Astrocyte of the spinal cord (primary cell): ENCODE data around the gene FRRS1.
"Not testable (repeated sequence)": the region's sequence is repeated elsewhere in the genome, so short reads cannot be mapped to it uniquely, and the experiment has no call there.

Source experiments
- DNase-seq: peaks from one replicate; pipeline ENCODE4 v3.0.0; 2011; ENCODE audit warnings: low read depth, low spot score
- H3K4me3 ChIP-seq: 2 replicates; pipeline ENCODE4 v1.5.1; 2011; ENCODE audit warnings: low read depth, mild to moderate bottlenecking, low read length, moderate library complexity
- in situ Hi-C: cut with HindIII; loops from 2 replicates; pipeline ENCODE4 v1.10.0; 2017; ENCODE audit warnings: low sequenced_read_pairs
- TF ChIP-seq, protein P1 (sequence below): IDR thresholded peaks from 2 replicates; pipeline ENCODE4 v1.5.1; 2012; ENCODE audit warnings: low read depth, mild to moderate bottlenecking, low read length, inconsistent platforms

Gene FRRS1

GRCh38 chr1:99801584-99801983 lies 35.1 kb upstream of the FRRS1 start:
- in situ Hi-C loops, result no loop called here
- no peak overlapping the region for H3K4me3 ChIP-seq
- TF ChIP-seq, protein P1, sequence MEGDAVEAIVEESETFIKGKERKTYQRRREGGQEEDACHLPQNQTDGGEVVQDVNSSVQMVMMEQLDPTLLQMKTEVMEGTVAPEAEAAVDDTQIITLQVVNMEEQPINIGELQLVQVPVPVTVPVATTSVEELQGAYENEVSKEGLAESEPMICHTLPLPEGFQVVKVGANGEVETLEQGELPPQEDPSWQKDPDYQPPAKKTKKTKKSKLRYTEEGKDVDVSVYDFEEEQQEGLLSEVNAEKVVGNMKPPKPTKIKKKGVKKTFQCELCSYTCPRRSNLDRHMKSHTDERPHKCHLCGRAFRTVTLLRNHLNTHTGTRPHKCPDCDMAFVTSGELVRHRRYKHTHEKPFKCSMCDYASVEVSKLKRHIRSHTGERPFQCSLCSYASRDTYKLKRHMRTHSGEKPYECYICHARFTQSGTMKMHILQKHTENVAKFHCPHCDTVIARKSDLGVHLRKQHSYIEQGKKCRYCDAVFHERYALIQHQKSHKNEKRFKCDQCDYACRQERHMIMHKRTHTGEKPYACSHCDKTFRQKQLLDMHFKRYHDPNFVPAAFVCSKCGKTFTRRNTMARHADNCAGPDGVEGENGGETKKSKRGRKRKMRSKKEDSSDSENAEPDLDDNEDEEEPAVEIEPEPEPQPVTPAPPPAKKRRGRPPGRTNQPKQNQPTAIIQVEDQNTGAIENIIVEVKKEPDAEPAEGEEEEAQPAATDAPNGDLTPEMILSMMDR, result no peak
- DNase-seq, result no peak

DNA sequence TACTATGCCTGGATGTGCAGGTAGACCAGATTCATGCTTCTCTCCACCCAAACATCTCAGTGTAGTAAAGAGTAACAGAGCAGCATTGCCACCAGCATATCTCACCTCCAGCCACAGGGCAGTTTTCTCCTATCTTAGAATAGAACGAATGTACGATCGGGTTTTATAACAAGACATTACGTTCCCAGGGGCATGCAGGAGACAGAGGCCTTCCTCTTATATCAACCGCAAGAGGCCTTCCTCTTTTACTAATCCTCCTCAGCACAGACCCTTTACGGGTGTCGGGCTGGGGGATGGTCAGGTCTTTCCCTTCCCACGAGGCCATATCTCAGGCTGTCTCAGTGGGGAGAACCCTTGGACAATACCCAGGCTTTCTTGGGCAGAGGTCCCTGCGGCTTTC lies 27.4 kb upstream of the FRRS1 start:
- DNase-seq, H3K4me3 ChIP-seq, in situ Hi-C loops: not testable (repeated sequence)

DNA sequence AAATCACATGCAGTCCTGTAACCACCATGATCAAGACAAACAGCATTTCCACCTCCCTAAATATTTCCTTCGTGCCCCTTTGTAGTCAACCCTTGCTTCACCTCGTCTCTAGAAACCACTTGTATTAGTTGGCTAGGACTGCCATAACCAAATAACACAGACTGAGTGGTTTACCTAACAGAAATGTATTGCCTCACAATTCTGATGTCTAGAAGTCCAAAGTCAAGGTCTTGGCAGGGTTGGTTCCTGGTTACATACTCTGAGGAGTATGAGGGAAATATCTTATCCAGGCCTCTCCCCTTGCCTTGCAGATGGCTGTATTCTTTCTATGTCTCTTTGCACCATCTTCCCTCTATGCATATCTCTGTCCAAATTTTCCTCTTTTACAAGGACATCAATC lies 23.3 kb upstream of the FRRS1 start:
- TF ChIP-seq, protein P1, result no peak
- in situ Hi-C loops, result no loop called here

GRCh38 chr1:99788896-99789295 lies 22.5 kb upstream of the FRRS1 start:
- TF ChIP-seq, protein P1, result no peak
- DNase-seq, result no peak
- no peak overlapping the region for H3K4me3 ChIP-seq
- in situ Hi-C loops, result no loop called here

More for the DNA sequence above, 23.3 kb upstream of the FRRS1 start:
- DNase-seq, result no peak
- no peak overlapping the region for H3K4me3 ChIP-seq

GRCh38 chr1:99786751-99787501 lies 20.5 kb upstream of the FRRS1 start:
- DNase-seq, result no peak
- TF ChIP-seq, protein P1, result no peak
- in situ Hi-C loops, result no loop called here
- H3K4me3 ChIP-seq, result no peak overlapping the region

GRCh38 chr1:99784809-99785255 lies 18.4 kb upstream of the FRRS1 start:
- no peak overlapping the region for H3K4me3 ChIP-seq
- TF ChIP-seq, protein P1, result no peak
- no peak for DNase-seq
- in situ Hi-C loops, result no loop called here

- in situ Hi-C loops, result no loop called here
- H3K4me3 ChIP-seq, result no peak overlapping the region
- no peak for DNase-seq
- TF ChIP-seq, protein P1, result no peak
Measured at GRCh38 chr1:99784143-99784542, 17.7 kb upstream of the FRRS1 start.
